MM.1S (cell line): ENCODE results near the gene FMN2.

Experiments
- DNase-seq: peaks from one replicate; pipeline ENCODE4 v3.0.0-alpha.2; 2015
- H2AFZ ChIP-seq: fragments of 300-600 bp; sonication (generic); 2 replicates; pipeline ENCODE4 v1.6.0; 2016; ENCODE audit warnings: antibody characterized with exemption, low read length
- H3F3A ChIP-seq: fragments of 300-600 bp; sonication (generic); 2 replicates; pipeline ENCODE4 v1.6.1; 2016; ENCODE audit warnings: mild to moderate bottlenecking, antibody characterized with exemption, low read length, moderate library complexity, mixed read lengths; ENCODE audit not compliant: insufficient read depth
- H3K27ac ChIP-seq: fragments of 300-600 bp; sonication (generic); 2 replicates; pipeline ENCODE4 v1.5.1; 2016; ENCODE audit warnings: mild to moderate bottlenecking, low read length
- H3K27me3 ChIP-seq: fragments of 300-600 bp; sonication (generic); replicated peaks from 2 replicates; pipeline ENCODE4 v1.6.0; 2016; ENCODE audit warnings: low read length; ENCODE audit not compliant: insufficient read depth
- H3K36me3 ChIP-seq: fragments of 300-600 bp; sonication (generic); replicated peaks from 2 replicates; pipeline ENCODE4 v1.6.1; 2016; ENCODE audit warnings: mild to moderate bottlenecking, low read length, mixed read lengths; ENCODE audit not compliant: insufficient read depth
- H3K4me1 ChIP-seq: fragments of 300-600 bp; sonication (generic); 2 replicates; pipeline ENCODE4 v1.6.1; 2016; ENCODE audit warnings: low read length, mixed read lengths
- H3K4me2 ChIP-seq: fragments of 300-600 bp; sonication (generic); 2 replicates; pipeline ENCODE4 v1.6.0; 2016; ENCODE audit warnings: low read depth, low read length
- H3K4me3 ChIP-seq: fragments of 300-600 bp; sonication (generic); 2 replicates; pipeline ENCODE4 v1.5.1; 2016; ENCODE audit warnings: low read length, mixed read lengths
- H3K79me2 ChIP-seq: fragments of 300-600 bp; sonication (generic); 2 replicates; pipeline ENCODE4 v1.6.1; 2016; ENCODE audit warnings: mixed run types, low read length, mixed read lengths
- H3K9ac ChIP-seq: fragments of 300-600 bp; sonication (generic); 2 replicates; pipeline ENCODE4 v1.6.1; 2016; ENCODE audit warnings: low read length, mixed read lengths
- H3K9me2 ChIP-seq: fragments of 300-600 bp; sonication (generic); replicated peaks from 2 replicates; pipeline ENCODE4 v1.6.1; 2016; ENCODE audit warnings: mild to moderate bottlenecking, low read length, mixed read lengths; ENCODE audit not compliant: insufficient read depth
- H3K9me3 ChIP-seq: fragments of 300-600 bp; sonication (generic); replicated peaks from 2 replicates; pipeline ENCODE4 v1.6.1; 2016; ENCODE audit warnings: mild to moderate bottlenecking, low read length, mixed read lengths; ENCODE audit not compliant: insufficient read depth
- H4K20me1 ChIP-seq: fragments of 300-600 bp; sonication (generic); 2 replicates; pipeline ENCODE4 v1.6.1; 2016; ENCODE audit warnings: mild to moderate bottlenecking, low read length, moderate library complexity, mixed read lengths; ENCODE audit not compliant: insufficient read depth
- CTCF ChIP-seq: fragments of 300-600 bp; sonication (generic); IDR thresholded peaks from 2 replicates; pipeline ENCODE4 v1.5.1; 2016; ENCODE audit warnings: antibody characterized with exemption, low read length, mixed read lengths
- EZH2 ChIP-seq: fragments of 300-600 bp; sonication (generic); optimal IDR thresholded peaks from 2 replicates; pipeline ENCODE3; 2017; ENCODE audit warnings: low read depth, mild to moderate bottlenecking, antibody characterized with exemption, low read length, mixed read lengths
- EZH2phosphoT487 ChIP-seq: fragments of 300-600 bp; sonication (generic); IDR thresholded peaks from 2 replicates; pipeline ENCODE4 v1.6.1; 2018; ENCODE audit warnings: antibody characterized with exemption, low read length

FMN2 gene

GRCh38 chr1:240491156-240491555 is 399.5 kb downstream of the FMN2 start:
- no peak for TF ChIP-seq EZH2phosphoT487
- no peak for TF ChIP-seq CTCF
- no peak for TF ChIP-seq EZH2
- no peak overlapping the region for H3K4me2 ChIP-seq
- H3K27me3 ChIP-seq: no peaks in the 10 kb centered on the region
- H2AFZ ChIP-seq: no peak overlapping the region
- H3K9me3 ChIP-seq: no peaks in the 10 kb centered on the region
- no peak for DNase-seq
- H3F3A ChIP-seq: no peaks in the 10 kb centered on the region
- no peak overlapping the region for H3K9ac ChIP-seq
- no peaks in the 10 kb centered on the region for H4K20me1 ChIP-seq
- H3K4me1 ChIP-seq: no peaks in the 10 kb centered on the region
- H3K9me2 ChIP-seq: no peaks in the 10 kb centered on the region
- no peak overlapping the region for H3K27ac ChIP-seq
- H3K79me2 ChIP-seq: no peaks in the 10 kb centered on the region
- no peaks in the 10 kb centered on the region for H3K36me3 ChIP-seq
- no peak overlapping the region for H3K4me3 ChIP-seq

- H3K9me2 ChIP-seq: no peaks in the 10 kb centered on the region
- DNase-seq: no peak
- no peak for TF ChIP-seq EZH2
- no peak for TF ChIP-seq EZH2phosphoT487
- no peak for TF ChIP-seq CTCF
- H3K27me3 ChIP-seq: no peaks in the 10 kb centered on the region
- H3K9ac ChIP-seq: no peak overlapping the region
- H3F3A ChIP-seq: no peaks in the 10 kb centered on the region
- H3K79me2 ChIP-seq: no peaks in the 10 kb centered on the region
- no peak overlapping the region for H3K4me3 ChIP-seq
- no peaks in the 10 kb centered on the region for H4K20me1 ChIP-seq
- no peaks in the 10 kb centered on the region for H3K36me3 ChIP-seq
- H3K4me2 ChIP-seq: no peak overlapping the region
- H2AFZ ChIP-seq: no peak overlapping the region
- no peaks in the 10 kb centered on the region for H3K9me3 ChIP-seq
- H3K27ac ChIP-seq: no peak overlapping the region
- H3K4me1 ChIP-seq: no peaks in the 10 kb centered on the region
Measured at GRCh38 chr1:240491796-240492195, 400.1 kb downstream of the FMN2 start.

- Histone ChIP-seq H3F3A (no peaks in the 10 kb centered on the region), H3K79me2 (no peaks in the 10 kb centered on the region), H3K9ac (no peak overlapping the region), H3K4me2 (no peak overlapping the region), H3K9me3 (no peaks in the 10 kb centered on the region), H3K4me1 (no peaks in the 10 kb centered on the region), H3K27me3 (no peaks in the 10 kb centered on the region), H3K4me3 (no peak overlapping the region), H3K9me2 (no peaks in the 10 kb centered on the region), H2AFZ (no peak overlapping the region), H3K36me3 (no peaks in the 10 kb centered on the region), H3K27ac (no peak overlapping the region), H4K20me1 (no peaks in the 10 kb centered on the region)
- TF ChIP-seq EZH2 (no peak), EZH2phosphoT487 (no peak), CTCF (no peak)
- no peak for DNase-seq
Measured at GRCh38 chr1:240492832-240493440, 401.3 kb downstream of the FMN2 start.
